ENCODE results near the gene PAX3. TPM values are rescaled to one million over a fixed set of nuclear protein-coding genes. Genes with fewer than 3 reads are reported as not detected.

Gene PAX3
- total RNA-seq, 2 donors from 2014 or later: not detected

DNA sequence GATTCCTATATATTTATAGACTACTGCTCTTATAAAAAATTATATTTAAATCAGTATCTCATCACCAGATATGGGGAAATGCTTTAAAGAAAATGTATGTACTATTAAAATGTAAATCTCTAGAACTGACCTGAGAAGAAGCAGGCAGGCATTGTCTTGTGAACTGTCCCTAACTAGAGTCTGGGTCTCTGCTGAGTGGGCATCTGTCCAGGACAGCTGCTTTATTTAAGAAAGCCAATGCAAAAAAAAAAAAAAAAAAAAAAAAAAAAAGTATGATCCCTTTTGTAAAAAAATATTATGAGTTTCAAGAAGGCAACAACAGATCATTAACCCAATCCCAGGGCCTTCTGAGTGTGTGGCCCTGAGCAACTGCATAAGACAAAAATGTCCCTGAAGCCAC, 66.0 kb downstream of the PAX3 start:
- ATAC-seq (ENCODE audit: insufficient number of reproducible peaks, low FRiP score, low read depth): no peak
- no peak for TF ChIP-seq CTCF (IDR thresholded peaks at IDR 0.05)
- no peak overlapping the region for H3K4me3 ChIP-seq

GRCh38 chr2:222232372-222232771, 66.4 kb downstream of the PAX3 start:
- DNase-seq (ENCODE audit: low spot score): no peak
- Histone ChIP-seq H3K27me3 (replicated peaks; ENCODE audit: insufficient read depth) (no peaks in the 10 kb centered on the region), H3K27ac (no peak overlapping the region), H3K36me3 (no peaks in the 10 kb centered on the region), H3K9me3 (no peaks in the 10 kb centered on the region), H3K4me3 (no peak overlapping the region), H3K4me1 (ENCODE audit: control insufficient read depth in 1 of 2, low read depth in 2 of 2) (no peaks in the 10 kb centered on the region)
- ATAC-seq (ENCODE audit: insufficient number of reproducible peaks, low FRiP score, low read depth): no peak
- no peak for TF ChIP-seq CTCF (IDR thresholded peaks at IDR 0.05)

More for the DNA sequence above, 66.0 kb downstream of the PAX3 start:
- Histone ChIP-seq H3K27me3 (replicated peaks; ENCODE audit: insufficient read depth) (no peaks in the 10 kb centered on the region), H3K9me3 (no peaks in the 10 kb centered on the region), H3K27ac (no peak overlapping the region), H3K4me1 (ENCODE audit: control insufficient read depth in 1 of 2, low read depth in 2 of 2) (no peaks in the 10 kb centered on the region), H3K36me3 (no peaks in the 10 kb centered on the region)
- DNase-seq (ENCODE audit: low spot score): no peak

GRCh38 chr2:222228054-222228453, 70.7 kb downstream of the PAX3 start:
- no peaks in the 10 kb centered on the region for H3K9me3 ChIP-seq
- no peaks in the 10 kb centered on the region for H3K4me1 ChIP-seq (ENCODE audit: control insufficient read depth in 1 of 2, low read depth in 2 of 2)
- H3K36me3 ChIP-seq: no peaks in the 10 kb centered on the region
- H3K27ac ChIP-seq: no peak overlapping the region
- no peaks in the 10 kb centered on the region for H3K27me3 ChIP-seq (replicated peaks; ENCODE audit: insufficient read depth)
- H3K4me3 ChIP-seq: no peak overlapping the region
- no peak for TF ChIP-seq CTCF (IDR thresholded peaks at IDR 0.05)
- no peak for ATAC-seq (ENCODE audit: insufficient number of reproducible peaks, low FRiP score, low read depth)
- DNase-seq (ENCODE audit: low spot score): no peak

DNA sequence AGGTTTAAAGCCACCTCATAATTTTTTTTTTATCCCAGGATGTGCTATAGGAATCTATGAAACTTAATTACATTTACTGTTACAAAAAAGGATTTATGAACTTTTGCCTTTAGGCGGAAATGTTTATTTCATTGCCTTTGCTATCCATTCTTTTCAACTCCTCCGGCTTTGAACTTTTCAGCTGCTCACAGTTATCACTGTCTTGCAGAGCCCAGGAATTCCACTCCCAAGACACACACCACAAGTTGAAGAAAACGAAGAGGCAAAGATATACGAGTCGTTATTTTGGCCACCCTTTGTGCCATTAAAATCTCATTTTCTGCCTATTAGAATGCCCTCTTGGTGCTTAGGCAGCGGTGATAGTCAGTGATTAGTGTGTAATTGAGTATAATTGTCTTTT, 80.0 kb downstream of the PAX3 start:
- Histone ChIP-seq H3K4me1 (ENCODE audit: control insufficient read depth in 1 of 2, low read depth in 2 of 2) (no peaks in the 10 kb centered on the region), H3K27ac (no peak overlapping the region), H3K4me3 (no peak overlapping the region), H3K9me3 (no peaks in the 10 kb centered on the region), H3K27me3 (replicated peaks; ENCODE audit: insufficient read depth) (no peaks in the 10 kb centered on the region), H3K36me3 (no peaks in the 10 kb centered on the region)
- TF ChIP-seq CTCF (IDR thresholded peaks at IDR 0.05): no peak
- DNase-seq (ENCODE audit: low spot score) (no peak), ATAC-seq (ENCODE audit: insufficient number of reproducible peaks, low FRiP score, low read depth) (no peak)

DNA sequence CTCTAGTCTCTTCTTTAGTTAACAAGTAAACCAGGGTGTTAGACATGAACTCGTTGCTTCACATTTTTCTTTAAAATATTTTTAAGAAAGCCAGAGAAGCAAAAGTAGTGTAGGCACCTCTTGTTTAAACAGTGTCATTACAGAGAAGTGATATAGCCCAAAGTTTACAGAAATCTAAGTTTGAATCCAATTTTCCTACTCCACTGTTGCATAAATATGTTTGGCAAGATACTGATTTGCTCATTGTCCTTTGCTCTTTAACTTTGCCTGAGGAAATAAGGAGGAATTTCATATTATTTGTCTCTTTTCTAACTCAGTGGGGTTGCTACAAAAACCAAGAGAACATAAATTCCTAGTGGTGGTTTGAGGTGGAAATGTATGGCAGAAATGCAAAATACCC, 81.1 kb downstream of the PAX3 start:
- Histone ChIP-seq H3K9me3 (no peaks in the 10 kb centered on the region), H3K27ac (no peak overlapping the region), H3K27me3 (replicated peaks; ENCODE audit: insufficient read depth) (no peaks in the 10 kb centered on the region), H3K36me3 (no peaks in the 10 kb centered on the region), H3K4me3 (no peak overlapping the region), H3K4me1 (ENCODE audit: control insufficient read depth in 1 of 2, low read depth in 2 of 2) (no peaks in the 10 kb centered on the region)
- DNase-seq (ENCODE audit: low spot score) (no peak), ATAC-seq (ENCODE audit: insufficient number of reproducible peaks, low FRiP score, low read depth) (no peak)
- TF ChIP-seq CTCF (IDR thresholded peaks at IDR 0.05): no peak

Measured in thoracic aorta (tissue), 2 donors.